ENCODE data around the gene CRACR2B.

CRACR2B gene

GRCh38 chr11:819943-820649 is 7.6 kb upstream of the CRACR2B start:
- peak; percentile 85 for DNase-seq (ENCODE audit: low read depth)
- no peak for TF ChIP-seq CTCF (IDR thresholded peaks at IDR 0.05; ENCODE audit: insufficient read depth, low read depth, low read length, missing control alignments)
- H3K4me3 ChIP-seq (ENCODE audit: low read length): peak overlapping the region; percentile 61

GRCh38 chr11:820655-821511 is 6.8 kb upstream of the CRACR2B start:
- TF ChIP-seq CTCF (IDR thresholded peaks at IDR 0.05; ENCODE audit: insufficient read depth, low read depth, low read length, missing control alignments): no peak
- peak; percentile 40 for DNase-seq (ENCODE audit: low read depth)

GRCh38 chr11:821512-822371 is 6.0 kb upstream of the CRACR2B start:
- H3K4me3 ChIP-seq (ENCODE audit: low read length): no peak overlapping the region
- no peak for DNase-seq (ENCODE audit: low read depth)
- no peak for TF ChIP-seq CTCF (IDR thresholded peaks at IDR 0.05; ENCODE audit: insufficient read depth, low read depth, low read length, missing control alignments)

More at GRCh38 chr11:820655-821511, 6.8 kb upstream of the CRACR2B start:
- H3K4me3 ChIP-seq (ENCODE audit: low read length): peak overlapping the region; percentile 61

- no peak overlapping the region for H3K4me3 ChIP-seq (ENCODE audit: low read length)
Observed at GRCh38 chr11:823441-824291, 4.1 kb upstream of the CRACR2B start.

GRCh38 chr11:824292-824880 is 3.3 kb upstream of the CRACR2B start:
- no peak overlapping the region for H3K4me3 ChIP-seq (ENCODE audit: low read length)
- no peak for DNase-seq (ENCODE audit: low read depth)
- TF ChIP-seq CTCF (IDR thresholded peaks at IDR 0.05; ENCODE audit: insufficient read depth, low read depth, low read length, missing control alignments): no peak

More at GRCh38 chr11:823441-824291, 4.1 kb upstream of the CRACR2B start:
- no peak for DNase-seq (ENCODE audit: low read depth)
- TF ChIP-seq CTCF (IDR thresholded peaks at IDR 0.05; ENCODE audit: insufficient read depth, low read depth, low read length, missing control alignments): no peak

Measured in epithelial cell of esophagus (primary cell).